ENCODE measurements around the gene LCMT1. TPM values are rescaled to one million over a fixed set of nuclear protein-coding genes. Genes with fewer than 3 reads are reported as not detected.

The LCMT1 gene
- total RNA-seq, 1 experiment from 2014 or later = 86.3 TPM

GRCh38 chr16:25083701-25084100, 27.8 kb upstream of the LCMT1 start (continued):
- TF ChIP-seq ZNF138 (CRISPR knock-in tag; conservative IDR thresholded peaks at IDR 0.05) = no peak

DNA sequence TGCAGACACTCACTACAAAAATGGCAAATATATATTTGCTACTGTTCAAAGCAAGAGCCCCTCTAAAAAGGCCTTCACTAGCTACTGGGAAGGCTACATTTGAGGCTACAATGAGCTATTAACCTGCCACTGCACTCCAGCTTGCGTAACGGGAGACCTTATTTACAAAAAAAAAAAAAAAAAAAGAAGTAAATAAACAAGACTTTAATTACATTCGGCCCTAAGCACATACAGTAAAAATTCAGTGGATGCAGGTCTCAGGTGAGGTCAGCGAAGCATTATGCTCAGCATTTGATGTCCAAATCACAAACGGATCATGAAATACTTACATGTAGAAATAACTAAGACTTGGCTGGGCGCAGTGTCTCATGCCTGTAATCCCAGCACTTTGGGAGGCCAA, 26.7 kb upstream of the LCMT1 start:
- peaks cover 3% of the 10 kb centered on the region for H3K27me3 Mint-ChIP-seq (ENCODE audit: low read depth)
- H3K36me3 Mint-ChIP-seq = no peaks in the 10 kb centered on the region
- TF ChIP-seq, protein P1, sequence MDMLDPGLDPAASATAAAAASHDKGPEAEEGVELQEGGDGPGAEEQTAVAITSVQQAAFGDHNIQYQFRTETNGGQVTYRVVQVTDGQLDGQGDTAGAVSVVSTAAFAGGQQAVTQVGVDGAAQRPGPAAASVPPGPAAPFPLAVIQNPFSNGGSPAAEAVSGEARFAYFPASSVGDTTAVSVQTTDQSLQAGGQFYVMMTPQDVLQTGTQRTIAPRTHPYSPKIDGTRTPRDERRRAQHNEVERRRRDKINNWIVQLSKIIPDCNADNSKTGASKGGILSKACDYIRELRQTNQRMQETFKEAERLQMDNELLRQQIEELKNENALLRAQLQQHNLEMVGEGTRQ (CRISPR knock-in tag; IDR thresholded peaks at IDR 0.05) = no peak
- TF ChIP-seq ZNF423 (CRISPR knock-in tag; IDR thresholded peaks at IDR 0.05) (no peak), SMAD3 (CRISPR knock-in tag; IDR thresholded peaks at IDR 0.05; ENCODE audit: borderline replicate concordance) (no peak), ATF1 (CRISPR knock-in tag; IDR thresholded peaks at IDR 0.05) (no peak), HMGXB4 (CRISPR knock-in tag; IDR thresholded peaks at IDR 0.05) (no peak), ZBTB21 (CRISPR knock-in tag; IDR thresholded peaks at IDR 0.05; ENCODE audit: borderline replicate concordance) (no peak), TEAD4 (CRISPR knock-in tag; IDR thresholded peaks at IDR 0.05) (no peak), HMGA2 (CRISPR knock-in tag; IDR thresholded peaks at IDR 0.05) (no peak), OVOL2 (CRISPR knock-in tag; IDR thresholded peaks at IDR 0.05; ENCODE audit: borderline replicate concordance) (no peak)
- TF ChIP-seq, protein P2, sequence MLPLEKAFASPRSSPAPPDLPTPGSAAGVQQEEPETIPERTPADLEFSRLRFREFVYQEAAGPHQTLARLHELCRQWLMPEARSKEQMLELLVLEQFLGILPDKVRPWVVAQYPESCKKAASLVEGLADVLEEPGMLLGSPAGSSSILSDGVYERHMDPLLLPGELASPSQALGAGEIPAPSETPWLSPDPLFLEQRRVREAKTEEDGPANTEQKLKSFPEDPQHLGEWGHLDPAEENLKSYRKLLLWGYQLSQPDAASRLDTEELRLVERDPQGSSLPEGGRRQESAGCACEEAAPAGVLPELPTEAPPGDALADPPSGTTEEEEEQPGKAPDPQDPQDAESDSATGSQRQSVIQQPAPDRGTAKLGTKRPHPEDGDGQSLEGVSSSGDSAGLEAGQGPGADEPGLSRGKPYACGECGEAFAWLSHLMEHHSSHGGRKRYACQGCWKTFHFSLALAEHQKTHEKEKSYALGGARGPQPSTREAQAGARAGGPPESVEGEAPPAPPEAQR (CRISPR knock-in tag; IDR thresholded peaks at IDR 0.05) = no peak
- no peak for DNase-seq (ENCODE audit: low spot score)
- H3K9me3 Mint-ChIP-seq = no peaks in the 10 kb centered on the region; the same call in 1 of the 2 replicates
- ChIA-PET POLR2A (no interaction called here), CTCF (no interaction called here)
- no peaks in the 10 kb centered on the region for H3K4me1 Mint-ChIP-seq
- H3K27ac Mint-ChIP-seq = no peak overlapping the region
- ATAC-seq = no peak
- no peak overlapping the region for H3K4me3 Mint-ChIP-seq

GRCh38 chr16:25087761-25088160, 23.8 kb upstream of the LCMT1 start:
- ATAC-seq (no peak), DNase-seq (ENCODE audit: low spot score) (no peak)
- CTCF ChIA-PET = no interaction called here
- Mint-ChIP-seq H3K4me3 (no peak overlapping the region), H3K27me3 (ENCODE audit: low read depth) (no peaks in the 10 kb centered on the region; the same call in 1 of the 2 replicates), H3K9me3 (no peaks in the 10 kb centered on the region), H3K27ac (no peak overlapping the region), H3K36me3 (no peaks in the 10 kb centered on the region), H3K4me1 (no peaks in the 10 kb centered on the region)
- POLR2A ChIA-PET = no interaction called here
- TF ChIP-seq ATF1 (CRISPR knock-in tag; IDR thresholded peaks at IDR 0.05) (no peak), ESRRA (CRISPR knock-in tag; IDR thresholded peaks at IDR 0.05; ENCODE audit: borderline replicate concordance) (no peak), EMX1 (CRISPR knock-in tag; IDR thresholded peaks at IDR 0.05) (no peak), IRF1 (CRISPR knock-in tag; IDR thresholded peaks at IDR 0.05) (no peak), ZBTB21 (CRISPR knock-in tag; IDR thresholded peaks at IDR 0.05; ENCODE audit: borderline replicate concordance) (no peak), MLX (CRISPR knock-in tag; IDR thresholded peaks at IDR 0.05) (no peak), CTCF (IDR thresholded peaks at IDR 0.05) (no peak), NFYB (CRISPR knock-in tag; conservative IDR thresholded peaks at IDR 0.05; ENCODE audit: low read depth) (no peak), NFE2L1 (CRISPR knock-in tag; IDR thresholded peaks at IDR 0.05) (no peak), ZNF425 (CRISPR knock-in tag; conservative IDR thresholded peaks at IDR 0.05) (no peak)
- TF ChIP-seq, protein P3, sequence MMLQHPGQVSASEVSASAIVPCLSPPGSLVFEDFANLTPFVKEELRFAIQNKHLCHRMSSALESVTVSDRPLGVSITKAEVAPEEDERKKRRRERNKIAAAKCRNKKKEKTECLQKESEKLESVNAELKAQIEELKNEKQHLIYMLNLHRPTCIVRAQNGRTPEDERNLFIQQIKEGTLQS (CRISPR knock-in tag; conservative IDR thresholded peaks at IDR 0.05) = no peak
